HG03520 (cell line): Measurements from ENCODE around the gene RABGAP1L.

ENCODE experiments used
- ATAC-seq: cut with Tn5 transposase; IDR thresholded peaks from one replicate; pipeline ENCODE4 v1.9.1; 2021; ENCODE audit warnings: mild to moderate bottlenecking, moderate library complexity; ENCODE audit not compliant: unreplicated experiment

Gene RABGAP1L

GRCh38 chr1:174946031-174946430 is 786.7 kb downstream of the RABGAP1L start:
- ATAC-seq: no peak

DNA sequence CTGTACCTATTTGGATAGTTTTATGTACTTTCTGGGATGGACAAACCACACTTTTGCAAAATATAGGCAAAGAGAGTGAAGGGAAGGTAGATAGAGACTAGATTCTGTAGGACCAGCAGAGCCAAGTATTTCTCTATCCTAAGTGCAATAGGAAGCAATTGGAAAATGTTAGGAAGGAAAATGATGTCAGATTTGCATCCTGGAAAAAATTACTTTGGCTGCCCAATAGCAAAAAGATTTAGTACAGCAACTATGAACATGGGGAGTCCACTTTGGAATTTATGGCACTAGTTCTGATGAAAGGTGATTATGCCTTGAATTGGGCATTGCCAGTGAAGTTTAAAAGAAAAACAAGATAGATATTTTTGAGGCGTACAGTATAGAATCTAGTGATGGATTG is 789.7 kb downstream of the RABGAP1L start:
- no peak for ATAC-seq

DNA sequence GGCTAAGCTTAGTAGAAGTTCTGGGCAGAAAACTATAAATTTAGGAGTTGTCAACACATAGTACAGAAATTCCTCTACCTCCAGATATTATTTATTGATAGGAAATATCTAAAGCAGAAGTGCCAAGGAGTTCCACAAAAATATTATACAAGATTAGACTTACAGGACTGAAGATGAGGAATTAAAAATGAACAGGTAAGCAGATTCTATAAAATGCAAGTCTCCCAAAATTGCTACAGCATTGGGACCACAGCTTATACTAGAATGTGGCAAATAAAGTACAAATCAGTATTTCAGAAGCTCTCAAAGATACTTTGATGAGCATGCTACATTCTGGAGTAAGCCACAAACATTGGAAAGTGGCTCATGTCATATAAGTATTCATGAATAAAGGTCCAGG is 790.3 kb downstream of the RABGAP1L start:
- ATAC-seq: no peak

- no peak for ATAC-seq
Observed at GRCh38 chr1:174953285-174954072, 794.2 kb downstream of the RABGAP1L start.

- ATAC-seq: no peak
Observed at GRCh38 chr1:174954073-174954460, 794.7 kb downstream of the RABGAP1L start.

DNA sequence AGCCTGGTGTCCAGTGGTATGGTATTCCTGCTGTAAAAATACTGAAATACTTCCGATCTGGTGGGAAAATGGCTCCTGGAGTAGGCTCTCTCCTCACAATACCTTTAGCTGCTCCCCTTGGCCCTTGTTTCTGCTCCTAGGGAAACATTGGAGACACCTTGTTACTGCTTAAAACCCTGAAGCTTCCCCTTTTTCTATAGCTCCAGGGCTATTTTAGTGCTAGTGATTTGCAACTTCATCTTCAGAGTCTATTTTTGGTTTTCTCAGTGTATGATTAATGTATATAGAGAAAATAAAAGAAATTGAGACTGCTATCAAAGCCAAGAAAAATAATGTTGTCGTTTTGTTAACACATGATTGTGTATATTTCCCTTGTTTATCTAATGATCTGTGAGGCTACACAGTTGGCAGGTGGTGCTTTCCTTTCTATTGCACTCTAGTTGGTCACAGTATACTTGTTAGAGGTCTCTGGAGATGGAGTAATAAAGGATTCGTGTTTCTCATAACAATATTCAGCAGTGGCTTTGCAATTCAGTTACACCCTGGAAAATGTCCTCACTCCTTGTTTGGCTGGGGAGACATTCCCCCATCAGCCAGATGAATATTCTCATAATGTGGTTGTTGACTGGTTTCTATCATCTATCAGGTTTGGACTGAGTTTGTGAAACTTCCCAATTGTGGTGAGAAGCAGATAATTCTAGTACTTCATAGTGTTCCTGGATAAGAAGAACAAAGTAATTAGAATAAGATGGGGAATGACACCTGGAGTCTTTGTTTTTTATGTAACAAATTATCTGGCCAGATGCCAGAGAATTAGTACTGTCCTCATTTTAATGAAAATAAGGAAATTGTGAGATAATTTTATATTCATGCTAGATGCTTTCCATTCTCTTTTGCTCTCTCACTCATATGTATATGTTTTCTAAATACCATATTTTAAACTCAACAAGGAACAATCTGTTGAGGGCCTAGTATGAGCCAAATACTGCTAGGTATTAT is 795.6 kb downstream of the RABGAP1L start:
- ATAC-seq: no peak

- no peak for ATAC-seq
Observed at GRCh38 chr1:174956086-174956485, 796.8 kb downstream of the RABGAP1L start.

GRCh38 chr1:174956976-174957375 is 797.7 kb downstream of the RABGAP1L start:
- ATAC-seq: no peak

DNA sequence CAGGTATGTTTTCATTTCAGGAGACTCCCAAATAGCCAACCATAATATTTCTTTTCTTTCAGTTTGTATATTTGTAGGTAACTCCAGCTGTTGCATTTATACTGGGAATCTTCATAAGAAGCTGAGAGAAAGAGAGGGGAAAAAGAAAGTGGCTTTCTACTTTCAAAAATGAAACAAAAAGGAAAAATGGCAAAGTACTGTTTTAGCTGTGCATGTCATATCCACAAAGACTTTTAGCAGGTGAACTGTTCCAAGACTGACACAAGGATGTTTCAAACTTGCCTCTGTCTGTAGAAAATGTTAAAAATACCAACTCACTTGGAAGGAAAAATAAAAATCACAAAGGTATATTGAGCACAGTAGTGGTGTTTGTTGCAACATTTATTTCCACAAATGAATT is 798.5 kb downstream of the RABGAP1L start:
- ATAC-seq: no peak

- ATAC-seq: no peak
Observed at GRCh38 chr1:174958396-174958795, 799.1 kb downstream of the RABGAP1L start.

DNA sequence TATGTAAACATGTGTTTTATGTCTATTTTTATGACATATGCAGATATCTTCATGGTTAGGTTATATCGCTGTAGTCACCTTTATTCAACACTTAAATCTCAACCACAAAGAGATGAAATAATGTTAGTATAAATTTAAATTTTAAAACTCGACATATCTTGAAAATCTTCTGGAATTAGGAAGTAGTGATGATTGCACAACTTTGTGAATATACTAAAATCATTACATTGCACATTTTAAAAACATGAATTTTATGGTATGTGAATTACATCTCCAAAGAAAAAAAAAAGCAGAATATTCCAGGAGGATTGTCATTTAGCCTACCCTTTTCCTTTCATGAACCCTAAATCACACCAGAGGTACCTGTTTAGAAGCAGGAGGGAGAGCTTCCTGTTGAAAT is 801.0 kb downstream of the RABGAP1L start:
- ATAC-seq: no peak

DNA sequence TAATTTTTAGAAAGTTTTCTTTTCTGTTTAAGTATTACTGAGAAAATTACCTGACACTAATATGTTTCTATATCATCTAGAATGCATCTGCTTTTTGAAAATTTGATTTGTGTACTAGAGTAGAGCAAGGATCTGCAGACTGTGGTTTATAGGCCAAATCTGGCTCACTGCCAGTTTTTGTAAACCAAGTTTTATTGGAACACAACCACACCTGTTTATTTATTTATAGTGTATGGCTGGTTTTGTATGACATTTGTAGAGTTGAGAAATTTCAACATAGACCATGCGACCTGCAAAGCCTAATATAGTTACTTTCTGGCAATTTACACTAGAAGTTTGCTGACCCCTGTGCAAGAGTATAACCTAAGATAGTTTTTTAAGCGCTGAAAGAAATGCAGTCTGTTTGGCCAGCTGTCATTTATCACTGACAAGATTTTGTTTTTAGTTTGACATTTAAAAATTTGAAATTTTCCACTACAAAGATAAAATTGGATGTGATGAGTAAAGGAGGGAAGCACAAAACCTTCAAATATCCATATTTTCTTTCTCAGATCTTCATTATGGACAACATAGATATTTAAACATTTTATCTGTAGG is 804.3 kb downstream of the RABGAP1L start:
- ATAC-seq: no peak

- ATAC-seq: no peak
Observed at GRCh38 chr1:174964261-174964971, 805.1 kb downstream of the RABGAP1L start.

DNA sequence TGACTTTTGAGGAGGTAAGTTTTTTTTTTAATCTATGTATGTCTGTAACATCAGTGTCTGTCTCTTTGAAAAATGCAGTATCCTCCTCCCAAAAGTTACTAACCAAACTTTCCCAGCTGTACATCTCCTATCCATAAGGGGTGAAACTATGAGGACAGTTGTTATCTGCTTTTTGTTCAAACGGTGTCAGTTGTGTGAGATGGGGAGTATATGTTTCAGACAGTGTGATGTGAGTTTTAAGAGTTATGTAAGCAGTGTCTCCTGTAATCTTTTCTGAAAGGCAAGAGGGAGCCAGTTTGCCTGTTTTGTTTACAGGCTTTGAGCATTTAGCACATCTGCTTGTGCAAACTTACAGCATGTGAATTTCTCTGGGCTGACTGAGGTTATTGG is 805.6 kb downstream of the RABGAP1L start:
- ATAC-seq: no peak

GRCh38 chr1:174965362-174966007 is 806.2 kb downstream of the RABGAP1L start:
- ATAC-seq: no peak

DNA sequence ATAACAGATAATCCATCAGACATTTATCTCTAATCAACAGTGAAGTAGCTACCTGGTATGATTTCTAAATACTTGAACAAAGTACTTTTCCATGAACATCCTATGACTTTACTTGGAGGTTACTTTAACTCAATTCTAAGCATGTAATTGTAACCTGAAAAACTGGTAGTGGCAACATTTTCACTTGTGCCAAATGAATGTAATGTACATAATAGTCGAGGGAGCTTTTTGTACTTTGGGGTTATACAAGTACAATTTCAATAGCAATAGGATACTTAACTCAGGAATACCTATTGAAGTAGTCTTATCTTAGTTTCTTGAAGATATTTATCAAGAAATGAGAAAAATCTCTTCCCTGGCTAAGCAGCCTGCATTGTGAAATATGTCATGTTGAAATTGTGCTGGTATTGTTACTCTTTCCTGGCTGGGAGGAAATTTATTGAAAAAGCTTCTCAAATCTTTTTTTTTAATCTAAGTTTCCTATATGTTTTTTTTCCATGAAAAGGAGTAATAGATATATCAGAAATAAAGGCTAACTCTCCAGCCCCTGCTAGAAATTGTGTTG is 806.8 kb downstream of the RABGAP1L start:
- no peak for ATAC-seq

- ATAC-seq: no peak
Observed at GRCh38 chr1:174967845-174968705, 808.8 kb downstream of the RABGAP1L start.

- ATAC-seq: peak; percentile 64
Observed at GRCh38 chr1:174968750-174969244, 809.5 kb downstream of the RABGAP1L start.

GRCh38 chr1:174969977-174970376 is 810.7 kb downstream of the RABGAP1L start:
- ATAC-seq: no peak
